CD14-positive monocyte (primary cell): ENCODE data around the gene FGF19. TPM values are rescaled to one million over a fixed set of nuclear protein-coding genes. Genes with fewer than 3 reads are reported as not detected.

Source experiments
- DNase-seq, 3 donors: peaks; one replicate each; pipeline ENCODE4 v3.0.0-alpha.2; 2011 to 2022
- H2AFZ ChIP-seq: 2 replicates; pipeline ENCODE4 v1.6.0; 2012; ENCODE audit warnings: mild to moderate bottlenecking, low read depth, low read length, inconsistent platforms; ENCODE audit not compliant: insufficient read depth, poor library complexity, severe bottlenecking
- H3K27ac ChIP-seq, 2 donors: 1 replicate in 1 of 2; 2 replicates in 1 of 2; pipeline ENCODE4 v1.5.1; 2012 to 2013; ENCODE audit warnings: low read length in 2 of 2, control low read depth in 1 of 2, inconsistent platforms in 1 of 2, low read depth in 1 of 2, mild to moderate bottlenecking in 1 of 2
- H3K27me3 ChIP-seq, 2 donors: one replicate each; pipeline versions ENCODE4 v1.6.0 to v1.6.1; 2011 to 2013; ENCODE audit warnings: low read length in 2 of 2; ENCODE audit not compliant: control insufficient read depth in 2 of 2, insufficient read depth in 2 of 2
- H3K36me3 ChIP-seq, 2 donors: replicated peaks in 1 of 2; 1 replicate in 1 of 2; 2 replicates in 1 of 2; pipeline versions ENCODE4 v1.5.1 to v1.6.1; 2012 to 2013; ENCODE audit warnings: low read length in 2 of 2, control low read depth in 1 of 2, inconsistent platforms in 1 of 2, mild to moderate bottlenecking in 1 of 2; ENCODE audit not compliant: insufficient read depth in 2 of 2, control insufficient read depth in 1 of 2
- H3K4me1 ChIP-seq, 2 donors: 1 replicate in 1 of 2; 2 replicates in 1 of 2; pipeline versions ENCODE4 v1.5.1 to v1.6.1; 2012 to 2013; ENCODE audit warnings: low read length in 2 of 2, control low read depth in 1 of 2, inconsistent platforms in 1 of 2, mild to moderate bottlenecking in 1 of 2, moderate library complexity in 1 of 2; ENCODE audit not compliant: insufficient read depth in 2 of 2, control insufficient read depth in 1 of 2
- H3K4me2 ChIP-seq: replicated peaks from 2 replicates; pipeline ENCODE3; 2012; ENCODE audit warnings: low read length, moderate library complexity, mild to moderate bottlenecking; ENCODE audit not compliant: poor library complexity, severe bottlenecking; ENCODE audit errors: extremely low read depth
- H3K4me3 ChIP-seq, 3 experiments: fragments of 200-600 bp in 1 of 3; sonication (generic) in 1 of 3; replicated peaks in 1 of 3; 1 replicate in 2 of 3; 2 replicates in 1 of 3; pipeline ENCODE4 v1.5.1; 2011 to 2013; ENCODE audit warnings: low read length in 3 of 3, mild to moderate bottlenecking in 3 of 3, control low read depth in 2 of 3, low read depth in 2 of 3, inconsistent platforms in 1 of 3, moderate library complexity in 1 of 3
- H3K79me2 ChIP-seq: 2 replicates; pipeline ENCODE4 v1.6.0; 2012; ENCODE audit warnings: mild to moderate bottlenecking, control low read depth, inconsistent platforms, low read length, moderate library complexity; ENCODE audit not compliant: insufficient read depth
- H3K9ac ChIP-seq: 2 replicates; pipeline ENCODE4 v1.6.0; 2017; ENCODE audit warnings: low read length, mild to moderate bottlenecking; ENCODE audit not compliant: insufficient read depth, poor library complexity, severe bottlenecking
- H3K9me3 ChIP-seq, 2 donors: replicated peaks in 1 of 2; 1 replicate in 1 of 2; 2 replicates in 1 of 2; pipeline versions ENCODE4 v1.5.1 to v1.6.1; 2012 to 2013; ENCODE audit warnings: low read length in 2 of 2, control low read depth in 1 of 2; ENCODE audit not compliant: control insufficient read depth in 1 of 2, insufficient read depth in 1 of 2
- H4K20me1 ChIP-seq: 2 replicates; pipeline ENCODE4 v1.6.0; 2012; ENCODE audit warnings: mild to moderate bottlenecking, low read length, control low read depth, moderate library complexity; ENCODE audit not compliant: insufficient read depth
- H3K27ac Mint-ChIP-seq, 7 donors: one replicate each; pipeline ENCODE4 v1.8.0; 2020; ENCODE audit warnings: mild to moderate bottlenecking in 7 of 7, mixed read lengths in 7 of 7, moderate library complexity in 6 of 7, inconsistent platforms in 2 of 7
- H3K27me3 Mint-ChIP-seq, 3 donors: one replicate each; pipeline ENCODE4 v1.8.0; 2021 to 2022; ENCODE audit warnings: low read depth in 3 of 3, mild to moderate bottlenecking in 3 of 3, mixed read lengths in 3 of 3, moderate library complexity in 3 of 3, inconsistent platforms in 1 of 3
- H3K36me3 Mint-ChIP-seq, 2 donors: one replicate each; pipeline ENCODE4 v1.8.0; 2020; ENCODE audit warnings: mixed read lengths in 2 of 2, inconsistent platforms in 1 of 2, mild to moderate bottlenecking in 1 of 2
- H3K4me1 Mint-ChIP-seq: one replicate; pipeline ENCODE4 v1.8.0; 2020; ENCODE audit warnings: mild to moderate bottlenecking, mixed read lengths
- H3K4me3 Mint-ChIP-seq, 2 donors: one replicate each; pipeline ENCODE4 v1.8.0; 2020; ENCODE audit warnings: mild to moderate bottlenecking in 2 of 2, mixed read lengths in 2 of 2, moderate library complexity in 1 of 2
- H3K9me3 Mint-ChIP-seq, 7 donors: one replicate each; pipeline ENCODE4 v1.8.0; 2020 to 2022; ENCODE audit warnings: mixed read lengths in 7 of 7, mild to moderate bottlenecking in 6 of 7, moderate library complexity in 6 of 7, inconsistent platforms in 2 of 7
- WGBS: methylation state at CpG from one replicate; pipeline ENCODE4 v1.1.5; 2013; ENCODE audit warnings: missing lambda C conversion rate; ENCODE audit not compliant: insufficient coverage; 5-methylcytosine and 5-hydroxymethylcytosine counted together
- intact Hi-C, 2 donors: fragments of 100-400 bp; cut with micrococcal nuclease; formaldehyde crosslinking; loops; one replicate each; pipeline versions ENCODE4 v1.15.0 to v1.15.1; 2023
- polyA plus RNA-seq, 3 donors: library from polyadenylated mRNA; depleted of rRNA in 1 of 3; unstranded in 2 of 3; stranded (reverse) in 1 of 3; fragments of 300-500 nt in 2 of 3; fragments of >200 nt in 1 of 3; fragmentation: Illumina TruSeq in 2 of 3; gene quantifications; 1 replicate in 2 of 3; 2 replicates in 1 of 3; pipeline ENCODE4 v1.2.3, GENCODE V29; 2012 to 2021
- TF ChIP-seq, protein P1 (sequence below): fragments of 200-600 bp; IDR thresholded peaks from one replicate; pipeline ENCODE4 v1.8.0; 2022; ENCODE audit warnings: antibody characterized with exemption, mild to moderate bottlenecking

The FGF19 gene
- polyA plus RNA-seq, 3 donors, result not detected

DNA sequence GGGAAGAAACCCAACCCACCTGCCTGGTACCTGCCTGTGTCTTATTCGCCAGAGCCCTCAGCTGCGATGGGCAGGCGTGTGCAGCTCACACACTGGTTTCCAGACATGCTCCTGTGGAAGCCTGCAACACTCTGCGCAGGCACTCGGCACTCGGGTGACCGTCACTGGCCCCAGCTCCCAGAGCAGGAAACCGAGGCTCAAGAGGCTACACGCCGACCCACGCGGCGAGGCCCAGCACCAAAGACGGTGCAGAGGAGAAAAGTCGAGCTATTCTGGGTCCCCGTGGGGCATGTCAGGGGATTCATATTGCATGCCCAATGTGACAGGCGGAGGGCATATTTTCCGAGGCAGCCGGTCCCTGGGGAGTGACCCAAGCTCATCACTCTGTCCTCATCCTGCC, 11.6 kb upstream of the FGF19 start:
- Mint-ChIP-seq H3K4me1 (peaks cover 12% of the 10 kb centered on the region), H3K36me3 (no peaks in the 10 kb centered on the region), H3K9me3 (peaks cover 0 to 2% (median 0%) of the 10 kb centered on the region in 7 donors), H3K27ac (peak overlapping the region in 1 of 7 donors; percentile 52), H3K27me3 (peaks cover 25 to 42% (median 42%) of the 10 kb centered on the region in 3 donors), H3K4me3 (no peak overlapping the region)
- intact Hi-C loops, result no loop called here
- no peaks in the 10 kb centered on the region for H3K79me2 ChIP-seq
- no peak overlapping the region for H3K4me2 ChIP-seq
- WGBS, result 92% methylated on average over 19 of the region's 19 CpGs
- no peak overlapping the region for H2AFZ ChIP-seq
- no peaks in the 10 kb centered on the region for H3K36me3 ChIP-seq
- TF ChIP-seq, protein P1, sequence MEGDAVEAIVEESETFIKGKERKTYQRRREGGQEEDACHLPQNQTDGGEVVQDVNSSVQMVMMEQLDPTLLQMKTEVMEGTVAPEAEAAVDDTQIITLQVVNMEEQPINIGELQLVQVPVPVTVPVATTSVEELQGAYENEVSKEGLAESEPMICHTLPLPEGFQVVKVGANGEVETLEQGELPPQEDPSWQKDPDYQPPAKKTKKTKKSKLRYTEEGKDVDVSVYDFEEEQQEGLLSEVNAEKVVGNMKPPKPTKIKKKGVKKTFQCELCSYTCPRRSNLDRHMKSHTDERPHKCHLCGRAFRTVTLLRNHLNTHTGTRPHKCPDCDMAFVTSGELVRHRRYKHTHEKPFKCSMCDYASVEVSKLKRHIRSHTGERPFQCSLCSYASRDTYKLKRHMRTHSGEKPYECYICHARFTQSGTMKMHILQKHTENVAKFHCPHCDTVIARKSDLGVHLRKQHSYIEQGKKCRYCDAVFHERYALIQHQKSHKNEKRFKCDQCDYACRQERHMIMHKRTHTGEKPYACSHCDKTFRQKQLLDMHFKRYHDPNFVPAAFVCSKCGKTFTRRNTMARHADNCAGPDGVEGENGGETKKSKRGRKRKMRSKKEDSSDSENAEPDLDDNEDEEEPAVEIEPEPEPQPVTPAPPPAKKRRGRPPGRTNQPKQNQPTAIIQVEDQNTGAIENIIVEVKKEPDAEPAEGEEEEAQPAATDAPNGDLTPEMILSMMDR, result no peak
- H3K27ac ChIP-seq, result no peak overlapping the region
- H3K27me3 ChIP-seq, result peaks cover 0 to 30% of the 10 kb centered on the region in 2 donors
- peaks cover 9 to 11% of the 10 kb centered on the region in 2 donors for H3K4me1 ChIP-seq
- no peak overlapping the region for H3K9ac ChIP-seq
- no peak overlapping the region for H3K4me3 ChIP-seq
- H3K9me3 ChIP-seq, result no peaks in the 10 kb centered on the region
- no peak for DNase-seq
- H4K20me1 ChIP-seq, result no peaks in the 10 kb centered on the region

GRCh38 chr11:69711822-69712801, 8.3 kb upstream of the FGF19 start:
- TF ChIP-seq, protein P1, result no peak
- Mint-ChIP-seq H3K27ac (peak overlapping the region in 2 of 7 donors; percentile 41 to 68), H3K27me3 (peaks cover 16 to 22% (median 21%) of the 10 kb centered on the region in 3 donors), H3K36me3 (no peaks in the 10 kb centered on the region), H3K4me3 (peak overlapping the region; percentile 16 to 63), H3K4me1 (peaks cover 12% of the 10 kb centered on the region), H3K9me3 (peaks cover 0 to 2% (median 0%) of the 10 kb centered on the region in 7 donors)
- Histone ChIP-seq H3K4me3 (no peak overlapping the region), H3K27me3 (peaks cover 3 to 10% of the 10 kb centered on the region in 2 donors), H3K27ac (no peak overlapping the region), H3K4me2 (no peak overlapping the region), H4K20me1 (no peaks in the 10 kb centered on the region), H3K36me3 (no peaks in the 10 kb centered on the region), H3K79me2 (no peaks in the 10 kb centered on the region), H3K4me1 (peaks cover 9 to 11% of the 10 kb centered on the region in 2 donors), H3K9ac (no peak overlapping the region), H2AFZ (no peak overlapping the region), H3K9me3 (no peaks in the 10 kb centered on the region)
- DNase-seq, result peak; percentile 15 to 50 (median 32)
- 28% methylated on average over 26 of the region's 28 CpGs for WGBS
- intact Hi-C loops, result no loop called here
